ENCODE measurements around the gene COL15A1.

GRCh38 chr9:98897745-98898144 is 46.0 kb upstream of the COL15A1 start:
- TF ChIP-seq POLR2A (IDR thresholded peaks at IDR 0.05): no peak
- TF ChIP-seq CTCF (IDR thresholded peaks at IDR 0.05): no peak

Data from tibial nerve (tissue), 3 donors.